ENCODE measurements around the gene METTL5.

METTL5 gene

GRCh38 chr2:169781249-169782013, 43.3 kb downstream of the METTL5 start:
- DNase-seq (ENCODE audit: low spot score), result no peak

DNA sequence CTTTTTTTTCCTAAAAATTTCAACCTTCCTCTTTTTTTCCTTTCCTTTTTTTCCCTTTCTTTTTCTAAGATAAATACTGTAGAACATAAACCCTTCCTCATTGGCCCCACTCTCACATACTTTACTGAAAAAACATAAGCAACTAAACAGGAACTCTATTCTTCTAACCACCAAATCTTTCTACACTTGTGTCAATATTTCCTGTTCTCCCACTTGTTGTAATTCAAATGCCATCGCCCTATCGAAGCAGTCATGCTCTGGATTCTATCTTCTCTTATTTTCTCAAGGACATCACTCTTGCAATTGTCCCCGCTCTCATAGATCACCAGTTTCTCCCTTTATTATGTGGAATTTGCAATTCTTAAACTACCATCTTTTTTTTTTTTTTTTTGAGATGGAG, 46.3 kb downstream of the METTL5 start:
- no peak for DNase-seq (ENCODE audit: low spot score)

DNA sequence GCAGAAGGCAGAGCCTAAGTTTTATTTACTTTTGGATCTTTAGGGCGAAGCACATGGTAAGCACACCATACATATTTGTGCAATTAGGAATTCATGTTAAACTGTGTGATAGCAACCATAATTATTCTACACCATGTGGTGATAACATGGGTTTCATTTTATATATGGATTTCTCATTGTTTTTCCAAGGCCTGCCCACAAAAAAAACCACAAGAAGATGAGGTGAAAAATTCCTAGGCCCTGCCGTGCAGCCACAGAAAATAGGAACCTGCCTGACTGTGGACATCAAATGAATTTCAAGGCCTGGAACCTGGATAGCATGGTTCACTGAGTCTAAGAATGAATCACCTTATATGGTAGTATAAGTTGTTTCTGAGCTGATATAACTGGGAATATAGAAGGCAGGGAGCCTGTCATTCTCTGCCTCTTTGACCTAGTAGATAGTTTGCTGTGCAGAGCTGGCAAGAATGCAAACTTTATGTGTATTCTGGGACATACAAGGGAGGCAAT, 48.4 kb downstream of the METTL5 start:
- no peak for DNase-seq (ENCODE audit: low spot score)

DNA sequence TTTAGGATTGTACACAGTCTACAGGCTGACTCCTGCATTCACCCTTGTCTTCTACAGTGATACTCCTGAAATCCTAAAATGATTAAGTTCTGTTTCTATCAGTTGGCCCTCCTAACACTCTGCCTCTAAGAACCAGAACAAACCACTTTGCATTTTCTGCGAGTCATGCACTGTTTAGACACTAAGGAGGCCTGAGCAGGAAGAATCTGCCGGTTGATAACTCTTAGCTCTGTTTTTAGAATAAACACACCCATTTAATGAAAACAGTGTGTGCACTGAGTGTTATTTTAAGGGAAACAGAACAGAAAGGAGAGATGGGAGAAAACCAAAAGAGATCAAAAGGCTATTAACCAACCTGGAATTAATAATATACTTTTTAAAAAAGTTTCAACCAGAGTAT, 48.9 kb downstream of the METTL5 start:
- DNase-seq (ENCODE audit: low spot score), result no peak

DNA sequence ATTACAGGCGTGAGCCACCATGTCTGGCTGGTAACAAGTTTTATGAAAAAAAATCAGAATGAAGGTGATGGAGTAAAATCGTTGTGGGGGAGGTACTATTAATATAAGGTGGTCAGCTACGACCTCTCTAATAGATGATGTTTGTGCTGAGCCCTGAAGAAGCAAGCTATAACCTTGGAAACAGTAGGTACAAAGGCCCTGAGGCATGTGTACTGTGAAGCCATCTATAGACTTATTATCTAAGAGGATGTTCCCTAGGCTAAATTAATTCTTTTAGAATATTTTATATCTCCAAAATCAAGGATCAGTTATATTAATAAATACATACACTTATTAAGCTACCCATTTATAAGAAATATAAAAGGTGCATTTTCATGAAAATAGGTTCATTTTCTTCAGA, 49.4 kb downstream of the METTL5 start:
- DNase-seq (ENCODE audit: low spot score), result no peak

DNA sequence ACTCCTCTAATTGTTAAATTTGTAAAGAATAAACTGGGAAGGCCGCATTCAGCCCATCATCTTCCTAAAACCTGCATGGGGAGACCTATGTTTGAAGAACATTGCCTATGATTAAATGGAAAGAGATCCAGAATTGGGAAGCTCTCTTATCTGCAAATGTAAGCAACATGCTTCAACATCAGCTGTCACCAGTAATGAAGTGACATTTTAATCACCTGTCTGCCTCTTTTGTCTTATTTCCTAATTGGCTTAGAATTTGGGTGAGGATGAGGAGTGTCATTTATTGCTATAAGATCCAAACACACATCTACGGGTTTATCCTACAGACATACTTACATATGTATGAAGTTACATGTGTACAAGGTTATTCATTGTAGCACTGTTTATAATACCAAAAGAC, 52.1 kb downstream of the METTL5 start:
- DNase-seq (ENCODE audit: low spot score), result no peak

DNA sequence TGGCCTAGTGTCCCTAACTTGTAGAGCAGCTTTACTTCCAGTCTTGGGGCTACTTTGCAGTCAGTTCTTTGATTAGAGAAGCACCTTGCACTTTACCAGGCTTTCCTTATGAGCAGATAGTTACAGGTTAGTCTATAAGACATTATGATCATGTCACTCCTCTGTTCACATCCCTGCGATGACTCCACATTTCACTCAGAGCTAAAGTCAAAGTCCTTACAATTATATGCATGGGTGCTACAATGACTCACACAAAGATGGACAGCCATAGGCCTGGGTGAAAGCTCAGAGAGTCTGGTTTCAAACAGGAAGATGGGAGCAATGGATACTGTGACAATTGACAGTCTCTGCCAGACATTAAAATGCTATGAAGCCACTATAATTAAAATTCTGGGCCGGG, 53.1 kb downstream of the METTL5 start:
- DNase-seq (ENCODE audit: low spot score), result no peak

- DNase-seq (ENCODE audit: low spot score), result no peak
Measured at GRCh38 chr2:169771021-169771420, 53.7 kb downstream of the METTL5 start.

DNA sequence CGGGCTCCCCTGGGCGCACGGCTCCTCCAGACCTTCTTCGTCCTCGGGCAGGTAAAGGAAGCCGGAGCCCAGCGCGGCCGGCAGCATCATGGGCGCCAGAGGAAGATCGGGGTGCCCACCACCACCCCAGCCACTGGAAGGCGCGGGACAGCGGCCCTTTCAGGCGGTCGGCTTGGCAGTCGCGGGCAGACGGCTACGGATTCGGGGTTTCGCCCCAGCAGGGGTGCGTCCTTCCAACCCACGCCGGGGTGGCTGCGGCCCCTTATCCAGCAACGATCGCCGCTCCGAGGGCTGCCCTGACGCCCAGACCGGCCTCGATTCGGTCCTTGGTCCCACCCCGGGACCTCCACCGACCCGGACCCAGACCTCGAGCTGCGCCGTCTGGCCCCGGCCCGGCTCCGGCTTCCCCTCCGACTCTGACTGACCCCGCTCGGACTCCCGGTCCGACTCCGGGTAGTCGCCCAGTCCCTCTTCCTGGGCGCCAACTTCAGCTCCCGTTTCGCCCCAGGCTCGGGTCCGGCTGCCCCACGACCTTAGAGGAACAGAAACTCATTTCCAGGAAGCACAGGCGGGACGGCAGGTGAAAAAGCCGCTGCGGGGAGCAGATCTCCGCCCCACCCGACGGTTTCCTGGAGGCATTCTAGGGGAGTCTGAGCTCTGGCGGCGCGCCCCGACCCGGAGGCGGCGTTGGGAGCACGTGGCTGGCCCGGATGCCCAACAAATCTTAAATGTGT, 56.3 kb downstream of the METTL5 start:
- no peak for DNase-seq (ENCODE audit: low spot score)

- DNase-seq (ENCODE audit: low spot score), result no peak
Measured at GRCh38 chr2:169767243-169767888, 57.3 kb downstream of the METTL5 start.

DNA sequence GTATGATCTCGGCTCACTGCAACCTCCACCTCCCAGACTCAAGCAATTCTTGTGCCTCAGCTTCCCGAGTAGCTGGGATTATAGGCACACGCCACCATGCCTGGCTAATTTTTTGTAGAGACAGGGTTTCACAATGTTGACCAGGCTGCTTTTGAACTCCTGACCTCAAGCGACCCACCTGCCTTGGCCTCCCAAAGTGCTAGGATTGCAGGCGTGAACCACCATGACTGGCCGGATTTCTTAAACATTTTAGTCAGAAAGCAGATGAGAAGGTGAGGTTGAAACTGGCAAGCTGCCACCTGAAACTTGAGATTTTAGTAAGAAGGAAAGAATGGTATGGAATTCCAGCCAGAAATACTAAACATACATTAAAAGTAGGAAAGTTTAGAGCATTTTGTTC, 59.2 kb downstream of the METTL5 start:
- DNase-seq (ENCODE audit: low spot score), result no peak

DNA sequence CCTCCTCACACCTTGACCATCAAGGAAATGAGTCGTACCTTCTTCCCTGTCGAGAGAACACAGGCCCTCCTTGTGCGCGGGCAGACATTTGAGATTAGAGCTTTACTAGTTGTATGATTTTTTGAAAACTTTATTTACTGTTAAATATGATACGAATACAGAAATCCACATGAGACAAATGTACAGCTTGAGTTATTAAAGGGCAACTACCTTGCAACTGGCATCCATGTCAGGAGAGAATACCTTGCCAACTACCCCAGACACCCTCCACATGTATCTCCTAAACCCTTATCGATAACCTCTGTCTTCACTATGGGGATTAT, 62.8 kb downstream of the METTL5 start:
- no peak for DNase-seq (ENCODE audit: low spot score)
